GM12891 (cell line): ENCODE results near the gene KDM4C.

Experiments used
- DNase-seq: peaks from one replicate; pipeline ENCODE4 v3.0.0; 2011; ENCODE audit warnings: low spot score; ENCODE audit not compliant: insufficient read length
- FAIRE-seq: peaks from 2 replicates; lab custom pipeline; 2011; peaks lifted over from hg19 to GRCh38; lab: Jason Lieb, UNC
- PAX5 ChIP-seq: IDR thresholded peaks from 2 replicates; pipeline ENCODE4 v1.6.1; 2011; ENCODE audit warnings: low read length, moderate library complexity, mild to moderate bottlenecking; ENCODE audit not compliant: insufficient read depth, severe bottlenecking
- POLR2A ChIP-seq: IDR thresholded peaks from 2 replicates; pipeline ENCODE4 v1.6.1; 2011; ENCODE audit warnings: low read depth, low read length, control low read depth
- POLR2AphosphoS5 ChIP-seq: IDR thresholded peaks from 2 replicates; pipeline ENCODE4 v1.6.1; 2011; ENCODE audit warnings: low read depth, low read length, control low read depth
- POU2F2 ChIP-seq: IDR thresholded peaks from 2 replicates; pipeline ENCODE4 v1.6.1; 2011; ENCODE audit warnings: low read depth, mild to moderate bottlenecking, control low read depth, low read length, moderate library complexity
- SPI1 ChIP-seq: IDR thresholded peaks from 2 replicates; pipeline ENCODE4 v1.6.1; 2011; ENCODE audit warnings: low read depth, low read length, control low read depth
- TAF1 ChIP-seq: IDR thresholded peaks from 2 replicates; pipeline ENCODE4 v1.6.1; 2011; ENCODE audit warnings: low read depth, low read length, control low read depth

KDM4C gene

GRCh38 chr9:7164440-7165330, 406.9 kb downstream of the KDM4C start:
- DNase-seq (no peak), FAIRE-seq (no peak)
- no peak for TF ChIP-seq POU2F2
- no peak for TF ChIP-seq POLR2AphosphoS5
- TF ChIP-seq PAX5 = no peak

DNA sequence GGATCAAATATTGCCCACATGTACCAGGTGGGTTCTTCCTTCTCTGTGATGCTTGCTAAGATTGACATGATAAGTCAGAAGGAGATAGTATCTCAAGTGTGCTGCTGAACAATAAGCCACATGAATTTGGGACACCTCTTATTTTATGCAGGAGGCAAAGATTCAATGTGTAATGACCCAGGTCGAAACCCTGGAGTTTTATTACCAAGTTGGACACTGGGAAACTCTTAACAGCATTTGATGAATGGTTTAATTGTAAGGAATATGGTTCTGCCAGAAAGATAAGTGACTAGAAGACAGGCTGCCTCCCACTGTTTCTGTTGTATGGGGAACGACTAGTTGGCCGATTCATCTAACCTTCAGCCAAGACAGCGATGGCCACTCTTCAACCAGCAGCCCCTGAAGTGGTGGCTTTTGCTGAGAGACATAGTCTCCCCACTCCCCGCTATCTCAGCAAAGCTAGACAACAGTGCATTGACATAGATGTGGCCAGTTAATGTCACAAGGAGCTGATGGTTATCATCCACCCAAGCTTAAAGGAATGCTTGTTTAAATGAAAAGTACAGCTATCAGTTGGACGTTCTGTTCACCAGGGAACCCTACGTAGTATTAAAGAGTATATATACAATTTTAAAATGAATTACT, 407.7 kb downstream of the KDM4C start:
- FAIRE-seq = no peak
- DNase-seq = no peak
- TF ChIP-seq POLR2AphosphoS5 = no peak
- TF ChIP-seq POLR2A = no peak
- no peak for TF ChIP-seq SPI1
- no peak for TF ChIP-seq PAX5
- no peak for TF ChIP-seq TAF1
- TF ChIP-seq POU2F2 = no peak

- TF ChIP-seq POU2F2 = no peak
- no peak for TF ChIP-seq PAX5
- no peak for TF ChIP-seq SPI1
- no peak for TF ChIP-seq POLR2AphosphoS5
- TF ChIP-seq POLR2A = no peak
- no peak for FAIRE-seq
- DNase-seq = no peak
Observed at GRCh38 chr9:7166074-7166473, 408.3 kb downstream of the KDM4C start.

DNA sequence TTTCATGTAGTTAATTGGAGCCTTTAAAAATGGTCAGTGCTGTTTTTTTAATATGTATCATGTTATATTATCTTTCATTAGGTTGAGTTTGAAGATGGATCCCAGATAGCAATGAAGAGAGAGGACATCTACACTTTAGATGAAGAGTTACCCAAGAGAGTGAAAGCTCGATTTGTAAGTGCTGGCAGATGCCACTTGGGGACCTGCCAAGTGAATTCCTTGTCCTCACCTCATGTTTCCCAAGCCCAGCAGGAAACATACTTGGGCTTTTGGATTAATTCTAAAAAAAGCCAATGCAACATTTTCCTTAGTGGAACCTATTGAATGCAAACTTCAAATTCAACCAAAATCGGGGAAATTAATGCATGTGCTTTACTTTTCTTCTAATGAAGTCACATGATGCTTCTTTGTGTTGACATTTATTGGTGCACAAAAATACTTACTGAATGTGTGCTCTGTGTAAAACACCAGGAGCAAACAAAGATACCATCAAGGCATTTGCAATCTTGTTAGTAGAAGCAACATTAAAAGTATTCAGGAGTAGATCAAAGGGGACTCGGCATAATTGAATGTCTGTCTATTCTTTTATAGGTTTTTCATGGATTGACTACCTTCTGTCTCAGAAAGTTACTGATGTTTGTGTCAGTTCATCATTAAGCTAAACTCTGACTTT, 412.1 kb downstream of the KDM4C start:
- DNase-seq (no peak), FAIRE-seq (no peak)
- TF ChIP-seq TAF1 (no peak), PAX5 (no peak), POLR2A (no peak), SPI1 (no peak), POLR2AphosphoS5 (no peak), POU2F2 (no peak)

DNA sequence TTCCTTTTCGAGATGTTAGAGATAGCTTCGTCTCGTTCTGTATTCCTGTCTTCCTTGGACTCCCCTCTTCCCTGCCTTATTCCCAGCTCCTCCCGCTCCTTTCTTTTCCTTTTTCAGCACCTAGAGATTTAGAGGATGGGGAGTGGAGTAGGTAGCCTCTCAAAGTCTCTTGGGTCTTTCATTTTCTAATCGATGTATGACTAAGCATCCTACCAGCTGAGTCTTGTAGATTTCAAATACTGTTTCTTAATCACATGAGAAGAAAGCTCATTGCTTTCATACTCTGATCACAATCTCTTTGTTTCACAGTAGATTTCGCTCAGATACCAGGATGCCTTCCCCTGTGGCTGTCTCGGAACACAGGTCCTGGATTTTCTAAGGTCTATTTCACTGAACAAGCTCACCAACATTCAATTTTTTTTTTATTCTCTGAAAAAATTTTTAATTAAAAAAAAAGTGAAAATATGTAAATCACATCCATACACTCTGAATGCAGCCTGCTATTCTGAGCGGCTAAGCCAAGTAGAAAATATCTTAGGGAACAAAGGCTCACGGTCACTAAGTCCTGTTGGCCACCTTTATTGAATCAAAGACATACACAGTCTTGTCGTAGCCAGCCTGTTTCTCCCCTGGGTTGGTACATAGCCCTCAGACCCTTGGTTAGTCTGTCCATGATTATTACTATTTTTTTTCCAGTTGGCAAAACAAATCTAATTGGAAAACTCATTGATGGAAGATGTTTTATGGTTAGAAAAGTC, 413.8 kb downstream of the KDM4C start:
- TF ChIP-seq SPI1 (no peak), POU2F2 (no peak), POLR2A (no peak), PAX5 (no peak), POLR2AphosphoS5 (no peak), TAF1 (no peak)
- FAIRE-seq = no peak
- no peak for DNase-seq

- FAIRE-seq (no peak), DNase-seq (no peak)
- TF ChIP-seq POU2F2 (no peak), SPI1 (no peak), POLR2AphosphoS5 (no peak), TAF1 (no peak), POLR2A (no peak), PAX5 (no peak)
Observed at GRCh38 chr9:7172154-7173115, 414.7 kb downstream of the KDM4C start.

DNA sequence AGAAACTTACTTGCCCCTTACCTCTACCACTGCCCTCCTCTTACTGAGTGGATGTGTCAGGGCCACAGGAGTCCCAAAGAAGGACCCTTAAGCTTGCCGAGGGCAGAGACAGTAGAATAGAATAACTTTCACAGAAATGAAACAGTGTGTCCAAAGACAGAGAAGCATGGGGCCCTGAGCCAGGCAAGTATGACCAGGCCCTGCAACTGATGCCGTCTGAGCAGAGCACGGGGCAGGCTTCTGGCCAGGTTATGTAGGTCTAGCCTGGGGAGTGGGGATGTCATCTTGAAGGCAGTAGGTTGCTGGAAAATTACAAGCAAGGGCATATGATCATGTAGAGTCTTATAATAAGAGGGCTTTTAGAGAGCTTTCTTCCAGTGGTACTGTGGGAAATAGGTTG, 415.4 kb downstream of the KDM4C start:
- DNase-seq (no peak), FAIRE-seq (no peak)
- TF ChIP-seq PAX5 = no peak
- TF ChIP-seq POU2F2 = no peak
- no peak for TF ChIP-seq POLR2A
- TF ChIP-seq POLR2AphosphoS5 = no peak
- TF ChIP-seq SPI1 = no peak
- no peak for TF ChIP-seq TAF1

- FAIRE-seq (no peak), DNase-seq (no peak)
- no peak for TF ChIP-seq POU2F2
- no peak for TF ChIP-seq PAX5
- TF ChIP-seq POLR2AphosphoS5 = no peak
- TF ChIP-seq POLR2A = no peak
- TF ChIP-seq TAF1 = no peak
- no peak for TF ChIP-seq SPI1
Observed at GRCh38 chr9:7174301-7174700, 416.5 kb downstream of the KDM4C start.
